ENCODE measurements around the gene DIP2B. TPM values are rescaled to one million over a fixed set of nuclear protein-coding genes. Genes with fewer than 3 reads are reported as not detected.
"Not testable (repeated sequence)": the region's sequence is repeated elsewhere in the genome, so short reads cannot be mapped to it uniquely, and the experiment has no call there.

Gene DIP2B
- total RNA-seq: 60.0 TPM

GRCh38 chr12:50504798-50505674 lies at the start of gene DIP2B:
Gene DIP2B, plus strand, starts transcription at chr12:50504985. Its CDS starts 156 bp downstream, at chr12:50505141.
- peak; percentile 88 for DNase-seq

GRCh38 chr12:50458606-50459005 lies 46.2 kb upstream of the DIP2B start:
- no peak for DNase-seq

GRCh38 chr12:50467439-50467838 lies 37.3 kb upstream of the DIP2B start:
- DNase-seq: no peak

GRCh38 chr12:50477241-50477832 lies 27.4 kb upstream of the DIP2B start:
- DNase-seq: no peak

GRCh38 chr12:50482571-50482970 lies 22.2 kb upstream of the DIP2B start:
- no peak for DNase-seq

GRCh38 chr12:50483488-50483887 lies 21.3 kb upstream of the DIP2B start:
- DNase-seq: no peak

GRCh38 chr12:50488801-50489200 lies 16.0 kb upstream of the DIP2B start:
- no peak for DNase-seq

GRCh38 chr12:50498119-50498518 lies 6.7 kb upstream of the DIP2B start:
- not testable (repeated sequence) for DNase-seq

- peak; percentile 63 for DNase-seq
These were observed 1.1 kb downstream of the DIP2B start for GRCh38 chr12:50505675-50506530.

GRCh38 chr12:50506753-50507473 lies 2.1 kb downstream of the DIP2B start:
- DNase-seq: no peak

- DNase-seq: no peak
These were observed 2.7 kb downstream of the DIP2B start for GRCh38 chr12:50507474-50507838.

- peak; percentile 15 for DNase-seq
These were observed 3.1 kb downstream of the DIP2B start for GRCh38 chr12:50507930-50508329.

GRCh38 chr12:50508414-50508813 lies 3.6 kb downstream of the DIP2B start:
- no peak for DNase-seq

- no peak for DNase-seq
These were observed 4.3 kb downstream of the DIP2B start for GRCh38 chr12:50508970-50509663.

- no peak for DNase-seq
These were observed 9.9 kb downstream of the DIP2B start for GRCh38 chr12:50514526-50515276.

GRCh38 chr12:50515587-50515986 lies 10.8 kb downstream of the DIP2B start:
- DNase-seq: no peak

GRCh38 chr12:50517421-50518048 lies 12.8 kb downstream of the DIP2B start:
- DNase-seq: no peak

- DNase-seq: no peak
These were observed 13.3 kb downstream of the DIP2B start for GRCh38 chr12:50518090-50518489.

- no peak for DNase-seq
These were observed 14.6 kb downstream of the DIP2B start for GRCh38 chr12:50519353-50519752.
